ENCODE measurements around the gene KCNB1. TPM values are rescaled to one million over a fixed set of nuclear protein-coding genes. Genes with fewer than 3 reads are reported as not detected.

The KCNB1 gene
- total and polyA plus RNA-seq, 2 of the 4 experiments (the other 2 are of a cell fraction) = 0.05 TPM; not detected in 1

GRCh38 chr20:49519777-49520359 is 37.4 kb upstream of the KCNB1 start:
- Histone ChIP-seq H2BK15ac (ENCODE audit: low read depth, low read length) (no peak overlapping the region), H3K27me3 (ENCODE audit: control insufficient read depth, insufficient read depth, low read length) (peaks cover 12% of the 10 kb centered on the region), H3K4me3 (ENCODE audit: insufficient read depth, low read depth, low read length) (no peak overlapping the region), H3K4me1 (ENCODE audit: control insufficient read depth, insufficient read depth, low read length) (no peaks in the 10 kb centered on the region), H2AK5ac (ENCODE audit: low read depth, low read length) (no peak overlapping the region), H3K9me3 (ENCODE audit: control insufficient read depth, insufficient read depth, low read length) (0 out of 2 replicates have a peak, but pooled peaks cover under 1% of the 10 kb centered on the region), H2AFZ (replicated peaks; ENCODE audit: low read length, poor library complexity) (peak overlapping the region; percentile 40), H2BK20ac (ENCODE audit: low read depth, low read length) (no peak overlapping the region), H3K9me1 (ENCODE audit: insufficient read depth, low read length) (no peaks in the 10 kb centered on the region), H2BK120ac (ENCODE audit: low read depth, low read length) (no peak overlapping the region), H3K4me2 (ENCODE audit: low read depth, low read length) (no peak overlapping the region), H4K20me1 (ENCODE audit: insufficient read depth, low read length) (no peaks in the 10 kb centered on the region), H3K18ac (ENCODE audit: low read depth, low read length) (no peak overlapping the region), H3K23ac (ENCODE audit: low read depth, low read length) (no peak overlapping the region), H4K8ac (ENCODE audit: low read depth in 2 of 2, low read length in 2 of 2) (no peak overlapping the region), H2BK5ac (ENCODE audit: low read depth, low read length, poor library complexity, severe bottlenecking) (no peak overlapping the region), H3K14ac (replicated peaks; ENCODE audit: low read depth, low read length) (no peak overlapping the region), H3K56ac (ENCODE audit: extremely low read depth, insufficient read depth, low read length) (no peak overlapping the region), H2AK9ac (replicated peaks; ENCODE audit: low read depth, low read length, poor library complexity) (no peak overlapping the region), H4K91ac (ENCODE audit: insufficient read depth, low read depth, low read length) (no peak overlapping the region), H4K5ac (ENCODE audit: low read depth, low read length) (no peak overlapping the region), H3K27ac (ENCODE audit: insufficient read depth, low read length) (no peak overlapping the region), H3K4ac (ENCODE audit: low read depth, low read length) (no peak overlapping the region), H3K79me1 (ENCODE audit: low read depth in 1 of 2, low read length in 2 of 2) (no peaks in the 10 kb centered on the region), H3K36me3 (ENCODE audit: control insufficient read depth, insufficient read depth, low read length) (0 out of 2 replicates have a peak, but pooled peaks cover 3% of the 10 kb centered on the region), H3K9ac (ENCODE audit: low read depth, low read length) (no peak overlapping the region)
- BruUV-seq (replicated peaks) = no TSS peak
- dilution Hi-C loops (cut with HindIII; ENCODE audit: low sequenced_read_pairs, unreplicated experiment) = no loop called here
- CTCF ChIA-PET = no interaction called here
- 67% methylated on average over 4 of the region's 5 CpGs; no CpG with 5 or more reads in 1 of the 2 experiments for WGBS, 2 experiments (ENCODE audit: extremely low coverage in 2 of 2, insufficient read length in 1 of 2)
- intact Hi-C loops (cut with micrococcal nuclease) = no loop called here
- TF ChIP-seq NFE2L2 (IDR thresholded peaks at IDR 0.05; ENCODE audit: low read depth, low read length) (no peak), RFX5 (IDR thresholded peaks at IDR 0.05; ENCODE audit: low read depth, low read length) (no peak), CHD1 (IDR thresholded peaks at IDR 0.05; ENCODE audit: low read depth, low read length) (no peak), BHLHE40 (IDR thresholded peaks at IDR 0.05; ENCODE audit: low read depth, low read length) (no peak), MAZ (IDR thresholded peaks at IDR 0.05; ENCODE audit: borderline replicate concordance, low read depth, low read length) (no peak), ELK1 (IDR thresholded peaks at IDR 0.05; ENCODE audit: borderline replicate concordance, low read depth, low read length) (no peak), CEBPB (IDR thresholded peaks at IDR 0.05; ENCODE audit: low read depth, low read length) (no peak), RAD21 (IDR thresholded peaks at IDR 0.05; ENCODE audit: low read length) (no peak), CTCF (conservative IDR thresholded peaks at IDR 0.05; ENCODE audit: low read depth, low read length) (no peak), RCOR1 (IDR thresholded peaks at IDR 0.05; ENCODE audit: insufficient replicate concordance, low read length) (no peak), SMC3 (IDR thresholded peaks at IDR 0.05; ENCODE audit: low read depth, low read length) (no peak), MXI1 (IDR thresholded peaks at IDR 0.05; ENCODE audit: borderline replicate concordance, low read depth, low read length) (no peak), FOS (IDR thresholded peaks at IDR 0.05; ENCODE audit: low read depth, low read length) (no peak), USF2 (IDR thresholded peaks at IDR 0.05; ENCODE audit: low read depth, low read length) (no peak), POLR2A (IDR thresholded peaks at IDR 0.05; ENCODE audit: low read depth, low read length) (no peak), MAFK (IDR thresholded peaks at IDR 0.05; ENCODE audit: low read depth, low read length) (no peak)
- POLR2A ChIA-PET (ENCODE audit: unreplicated experiment) = no interaction called here
- ATAC-seq (ENCODE audit: low read depth) (no peak), DNase-seq (no peak)
- in situ Hi-C loops (cut with MboI; ENCODE audit: low sequenced_read_pairs) = no loop called here

Measured in IMR-90 (cell line).